Loucy (cell line): ENCODE data around the gene DPF3.

Experiments
- EZH2phosphoT487 ChIP-seq: fragments of 200-600 bp; IDR thresholded peaks from 2 replicates; pipeline ENCODE4 v1.6.1; 2018; ENCODE audit warnings: antibody characterized with exemption, mild to moderate bottlenecking, moderate library complexity, borderline replicate concordance
- TF ChIP-seq, protein P1 (sequence below): fragments of 200-600 bp; sonication (generic); conservative IDR thresholded peaks from 2 replicates; pipeline ENCODE4 v1.5.1; 2014; ENCODE audit warnings: mild to moderate bottlenecking, antibody characterized with exemption, low read length

DNA sequence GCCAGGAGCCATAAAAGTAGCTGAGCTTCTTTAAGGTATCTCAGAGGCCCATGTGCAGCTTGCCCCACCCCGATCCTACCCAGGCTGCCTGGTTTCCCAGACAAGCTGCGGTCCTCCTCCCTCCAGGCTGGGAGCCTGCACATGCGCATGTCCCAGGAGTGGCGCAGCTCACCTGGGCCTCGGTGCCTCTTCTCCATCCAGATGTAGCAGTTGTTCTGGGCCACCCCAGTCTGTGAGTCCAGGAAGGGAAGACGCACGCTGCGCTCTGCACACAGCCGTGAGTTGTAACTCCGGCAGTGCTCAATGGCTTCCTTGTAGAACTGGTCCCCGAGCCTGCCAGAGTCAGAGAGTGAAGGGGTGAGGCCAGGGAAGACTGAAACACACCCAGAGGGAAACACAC lies 122.3 kb downstream of the DPF3 start:
- TF ChIP-seq, protein P1, sequence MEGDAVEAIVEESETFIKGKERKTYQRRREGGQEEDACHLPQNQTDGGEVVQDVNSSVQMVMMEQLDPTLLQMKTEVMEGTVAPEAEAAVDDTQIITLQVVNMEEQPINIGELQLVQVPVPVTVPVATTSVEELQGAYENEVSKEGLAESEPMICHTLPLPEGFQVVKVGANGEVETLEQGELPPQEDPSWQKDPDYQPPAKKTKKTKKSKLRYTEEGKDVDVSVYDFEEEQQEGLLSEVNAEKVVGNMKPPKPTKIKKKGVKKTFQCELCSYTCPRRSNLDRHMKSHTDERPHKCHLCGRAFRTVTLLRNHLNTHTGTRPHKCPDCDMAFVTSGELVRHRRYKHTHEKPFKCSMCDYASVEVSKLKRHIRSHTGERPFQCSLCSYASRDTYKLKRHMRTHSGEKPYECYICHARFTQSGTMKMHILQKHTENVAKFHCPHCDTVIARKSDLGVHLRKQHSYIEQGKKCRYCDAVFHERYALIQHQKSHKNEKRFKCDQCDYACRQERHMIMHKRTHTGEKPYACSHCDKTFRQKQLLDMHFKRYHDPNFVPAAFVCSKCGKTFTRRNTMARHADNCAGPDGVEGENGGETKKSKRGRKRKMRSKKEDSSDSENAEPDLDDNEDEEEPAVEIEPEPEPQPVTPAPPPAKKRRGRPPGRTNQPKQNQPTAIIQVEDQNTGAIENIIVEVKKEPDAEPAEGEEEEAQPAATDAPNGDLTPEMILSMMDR = no peak
- no peak for TF ChIP-seq EZH2phosphoT487
